Pulmonary artery endothelial cell (primary cell): ENCODE data around the gene ATG7. TPM values are rescaled to one million over a fixed set of nuclear protein-coding genes. Genes with fewer than 3 reads are reported as not detected.

Experiments used
- DNase-seq: peaks from one replicate; pipeline ENCODE4 v3.0.0-alpha.2; 2011; ENCODE audit warnings: low read depth, low spot score
- total RNA-seq: library from RNA; depleted of rRNA; stranded (reverse); fragments of >200 nt; gene quantifications from 2 replicates; pipeline ENCODE4 v1.2.3, GENCODE V29; 2014

Gene ATG7
- total RNA-seq, 1 donor from 2014 or later: 52.4 TPM

- no peak for DNase-seq
Observed at GRCh38 chr3:11535243-11535960, 263.2 kb downstream of the ATG7 start.

GRCh38 chr3:11536132-11536935 is 264.1 kb downstream of the ATG7 start:
- DNase-seq: no peak

- DNase-seq: no peak
Observed at GRCh38 chr3:11536936-11537612, 264.9 kb downstream of the ATG7 start.

- DNase-seq: no peak
Observed at GRCh38 chr3:11538581-11538980, 266.4 kb downstream of the ATG7 start.

- no peak for DNase-seq
Observed at GRCh38 chr3:11539218-11539617, 267.0 kb downstream of the ATG7 start.

- DNase-seq: no peak
Observed at GRCh38 chr3:11539677-11540076, 267.5 kb downstream of the ATG7 start.

- no peak for DNase-seq
Observed at GRCh38 chr3:11541321-11542303, 269.4 kb downstream of the ATG7 start.

GRCh38 chr3:11542551-11542950 is 270.4 kb downstream of the ATG7 start:
- no peak for DNase-seq

GRCh38 chr3:11543141-11543947 is 271.1 kb downstream of the ATG7 start:
- DNase-seq: no peak

- DNase-seq: no peak
Observed at GRCh38 chr3:11543948-11544387, 271.8 kb downstream of the ATG7 start.

- DNase-seq: no peak
Observed at GRCh38 chr3:11544412-11545181, 272.4 kb downstream of the ATG7 start.

GRCh38 chr3:11545186-11545851 is 273.1 kb downstream of the ATG7 start:
- DNase-seq: no peak

- DNase-seq: no peak
Observed at GRCh38 chr3:11546657-11547302, 274.6 kb downstream of the ATG7 start.

- no peak for DNase-seq
Observed at GRCh38 chr3:11547498-11547897, 275.3 kb downstream of the ATG7 start.

GRCh38 chr3:11548721-11549131 is 276.5 kb downstream of the ATG7 start:
- DNase-seq: peak; percentile 11

GRCh38 chr3:11549580-11550140 is 277.5 kb downstream of the ATG7 start:
- DNase-seq: no peak

- DNase-seq: no peak
Observed at GRCh38 chr3:11551036-11551435, 278.8 kb downstream of the ATG7 start.
